WTC11 (cell line): Measurements from ENCODE around the gene ZRSR2. TPM values are rescaled to one million over a fixed set of nuclear protein-coding genes. Genes with fewer than 3 reads are reported as not detected.

Experiments
- ATAC-seq: fragments of 200-7000 bp; cut with Tn5 transposase; 2 replicates; pipeline ENCODE4 v1.10.0; 2021; ENCODE audit warnings: mild to moderate bottlenecking, moderate library complexity
- CTCF ChIA-PET: fragments of 300-600 bp; sonication (Branson Sonifier 250); formaldehyde crosslinking; loops from one replicate; lab custom pipeline; 2021; ENCODE audit warnings: antibody characterized with exemption; lab: Charles Lee
- POLR2A ChIA-PET: fragments of 350-600 bp; sonication (Branson Sonifier 250); formaldehyde crosslinking; loops from one replicate; lab custom pipeline; 2021; ENCODE audit warnings: antibody characterized with exemption; lab: Charles Lee
- DNase-seq: peaks from one replicate; pipeline ENCODE4 v3.0.0; 2021; ENCODE audit warnings: low spot score
- H3K27ac Mint-ChIP-seq: 2 replicates; pipeline ENCODE4 v1.8.0; 2021; ENCODE audit warnings: mixed read lengths
- H3K27me3 Mint-ChIP-seq: 2 replicates; pipeline ENCODE4 v1.8.0; 2021; ENCODE audit warnings: low read depth, mild to moderate bottlenecking, moderate library complexity, mixed read lengths
- H3K36me3 Mint-ChIP-seq: 2 replicates; pipeline ENCODE4 v1.8.0; 2021; ENCODE audit warnings: mixed read lengths
- H3K4me1 Mint-ChIP-seq: 2 replicates; pipeline ENCODE4 v1.8.0; 2022; ENCODE audit warnings: mixed read lengths
- H3K4me3 Mint-ChIP-seq: 2 replicates; pipeline ENCODE4 v1.8.0; 2021; ENCODE audit warnings: mild to moderate bottlenecking, moderate library complexity, mixed read lengths
- H3K9me3 Mint-ChIP-seq: 2 replicates; pipeline ENCODE4 v1.8.0; 2021; ENCODE audit warnings: mixed read lengths
- ARID4B ChIP-seq: sonication (generic); formaldehyde crosslinking; IDR thresholded peaks from 2 replicates; pipeline ENCODE4 v1.8.0; 2023; ENCODE audit warnings: missing genetic modification reagents, mild to moderate bottlenecking, borderline replicate concordance
- ATF1 ChIP-seq: sonication (generic); formaldehyde crosslinking; IDR thresholded peaks from 2 replicates; pipeline ENCODE4 v1.8.1; 2023; ENCODE audit warnings: mild to moderate bottlenecking, moderate library complexity, missing genetic modification reagents
- ATF3 ChIP-seq: sonication (generic); formaldehyde crosslinking; conservative IDR thresholded peaks from 2 replicates; pipeline ENCODE4 v1.8.1; 2022; ENCODE audit warnings: mild to moderate bottlenecking, missing genetic modification reagents
- CREB1 ChIP-seq: sonication (generic); formaldehyde crosslinking; IDR thresholded peaks from 2 replicates; pipeline ENCODE4 v1.8.0; 2023; ENCODE audit warnings: mild to moderate bottlenecking, missing genetic modification reagents
- ERG ChIP-seq: fragments of 250-450 bp; sonication (Bioruptor Pico); IDR thresholded peaks from 2 replicates; pipeline ENCODE4 v1.8.0; 2021; ENCODE audit warnings: mild to moderate bottlenecking
- FOXP4 ChIP-seq: sonication (generic); formaldehyde crosslinking; IDR thresholded peaks from 2 replicates; pipeline ENCODE4 v1.8.0; 2022; ENCODE audit warnings: mild to moderate bottlenecking, missing genetic modification reagents
- GABPB1 ChIP-seq: sonication (generic); formaldehyde crosslinking; IDR thresholded peaks from 2 replicates; pipeline ENCODE4 v1.8.1; 2023; ENCODE audit warnings: mild to moderate bottlenecking, missing genetic modification reagents
- GRHL2 ChIP-seq: fragments of 250-450 bp; sonication (Bioruptor Pico); IDR thresholded peaks from 2 replicates; pipeline ENCODE4 v1.8.0; 2022; ENCODE audit warnings: mild to moderate bottlenecking, moderate library complexity; ENCODE audit not compliant: insufficient replicate concordance, severe bottlenecking
- IRF2 ChIP-seq: sonication (generic); formaldehyde crosslinking; IDR thresholded peaks from 2 replicates; pipeline ENCODE4 v1.8.0; 2022; ENCODE audit warnings: low read depth, missing genetic modification reagents, borderline replicate concordance
- JAZF1 ChIP-seq: fragments of 250-450 bp; sonication (Bioruptor Pico); IDR thresholded peaks from 2 replicates; pipeline ENCODE4 v1.9.0; 2021; ENCODE audit warnings: moderate library complexity, mild to moderate bottlenecking, inconsistent platforms
- MXD4 ChIP-seq: fragments of 250-450 bp; sonication (Bioruptor Pico); IDR thresholded peaks from 2 replicates; pipeline ENCODE4 v1.8.0; 2021; ENCODE audit warnings: mild to moderate bottlenecking, moderate library complexity, borderline replicate concordance
- NFE2L1 ChIP-seq: sonication (generic); formaldehyde crosslinking; IDR thresholded peaks from 2 replicates; pipeline ENCODE4 v1.8.1; 2023; ENCODE audit warnings: missing genetic modification reagents
- NFYB ChIP-seq: sonication (generic); formaldehyde crosslinking; conservative IDR thresholded peaks from 2 replicates; pipeline ENCODE4 v1.8.0; 2022; ENCODE audit warnings: low read depth, missing genetic modification reagents
- PREB ChIP-seq: sonication (generic); formaldehyde crosslinking; IDR thresholded peaks from 2 replicates; pipeline ENCODE4 v1.8.1; 2022; ENCODE audit warnings: mild to moderate bottlenecking, missing genetic modification reagents, moderate library complexity, borderline replicate concordance
- PRRX2 ChIP-seq: fragments of 250-450 bp; sonication (Bioruptor Pico); IDR thresholded peaks from 2 replicates; pipeline ENCODE4 v1.8.0; 2021; ENCODE audit warnings: mild to moderate bottlenecking
- RELA ChIP-seq: sonication (generic); formaldehyde crosslinking; IDR thresholded peaks from 2 replicates; pipeline ENCODE4 v1.8.1; 2022; ENCODE audit warnings: missing genetic modification reagents, mild to moderate bottlenecking, borderline replicate concordance
- RORB ChIP-seq: fragments of 250-450 bp; sonication (Bioruptor Pico); IDR thresholded peaks from 2 replicates; pipeline ENCODE4 v1.9.0; 2021; ENCODE audit warnings: mild to moderate bottlenecking
- SMAD3 ChIP-seq: sonication (generic); formaldehyde crosslinking; IDR thresholded peaks from 2 replicates; pipeline ENCODE4 v1.8.0; 2022; ENCODE audit warnings: missing genetic modification reagents, mild to moderate bottlenecking, borderline replicate concordance
- TCF7 ChIP-seq: sonication (generic); formaldehyde crosslinking; IDR thresholded peaks from 2 replicates; pipeline ENCODE4 v1.8.0; 2022; ENCODE audit warnings: mild to moderate bottlenecking, low read depth, missing genetic modification reagents, moderate library complexity
- TEAD1 ChIP-seq: sonication (generic); formaldehyde crosslinking; IDR thresholded peaks from 2 replicates; pipeline ENCODE4 v1.8.0; 2022; ENCODE audit warnings: mild to moderate bottlenecking, missing genetic modification reagents
- USF2 ChIP-seq: sonication (generic); formaldehyde crosslinking; IDR thresholded peaks from 2 replicates; pipeline ENCODE4 v1.8.1; 2023; ENCODE audit warnings: mild to moderate bottlenecking, missing genetic modification reagents, moderate library complexity
- ZNF121 ChIP-seq: sonication (generic); formaldehyde crosslinking; IDR thresholded peaks from 2 replicates; pipeline ENCODE4 v1.8.0; 2023; ENCODE audit warnings: missing genetic modification reagents
- ZSCAN18 ChIP-seq: fragments of 250-450 bp; sonication (Bioruptor Pico); IDR thresholded peaks from 2 replicates; pipeline ENCODE4 v2.1.2; 2022; ENCODE audit warnings: mild to moderate bottlenecking, moderate library complexity
- total RNA-seq: library from RNA; stranded (reverse); gene quantifications from 3 replicates; pipeline ENCODE4 v1.2.3, GENCODE V29; 2021
- TF ChIP-seq, protein P1 (sequence below): sonication (generic); formaldehyde crosslinking; IDR thresholded peaks from 2 replicates; pipeline ENCODE4 v1.8.1; 2023; ENCODE audit warnings: mild to moderate bottlenecking, missing genetic modification reagents

Gene ZRSR2
- total RNA-seq, 1 experiment from 2014 or later, result 8.6 TPM

DNA sequence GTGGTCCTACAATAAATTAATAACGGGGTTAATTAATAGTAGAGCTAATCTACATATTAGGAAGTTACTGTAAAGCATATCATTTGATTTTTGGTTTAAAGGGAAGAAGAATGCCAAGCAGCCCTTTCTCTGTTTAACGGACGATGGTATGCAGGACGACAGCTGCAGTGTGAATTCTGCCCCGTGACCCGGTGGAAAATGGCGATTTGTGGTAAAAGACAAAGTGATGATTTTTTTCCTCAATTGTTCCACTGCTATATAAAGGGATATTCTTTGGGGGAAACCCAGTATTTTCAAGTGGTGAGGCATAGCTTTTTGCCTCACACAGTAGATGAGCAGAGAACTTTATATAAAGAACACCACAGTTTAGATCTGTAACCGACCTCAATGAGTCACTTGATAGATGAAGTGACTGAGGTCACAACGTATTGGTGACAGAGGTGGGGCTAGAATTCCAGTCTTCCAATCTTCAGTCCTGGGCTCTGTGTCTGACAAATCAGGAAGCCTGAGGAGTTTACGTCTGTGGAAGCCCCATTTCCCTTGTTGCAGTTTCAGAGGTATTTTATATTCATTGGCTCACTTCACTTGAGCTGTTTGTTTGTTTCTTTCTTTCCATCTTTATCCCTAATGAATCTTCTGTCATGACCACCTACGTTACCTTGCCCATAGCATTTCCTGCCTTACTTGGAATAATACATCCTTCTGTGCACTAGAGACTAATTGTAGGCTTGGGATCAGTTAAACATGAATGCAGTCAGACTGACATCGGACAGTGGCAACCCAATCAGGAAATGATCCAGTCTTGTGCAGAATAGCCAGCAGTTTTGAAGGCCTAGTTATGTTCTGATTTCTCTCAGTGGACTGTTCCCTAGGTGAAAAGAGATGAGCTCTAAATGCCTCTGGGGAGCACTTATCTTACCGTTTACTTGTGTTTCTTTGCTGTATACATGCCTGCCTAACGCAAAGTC, 30.1 kb downstream of the ZRSR2 start (continued):
- TF ChIP-seq ZSCAN18 (CRISPR knock-in tag), result no peak
- TF ChIP-seq NFYB, result no peak
- no peak for TF ChIP-seq ATF3 (CRISPR knock-in tag)
- TF ChIP-seq NFE2L1 (CRISPR knock-in tag), result no peak
- TF ChIP-seq ERG (CRISPR knock-in tag), result no peak
- TF ChIP-seq TCF7 (CRISPR knock-in tag), result no peak
- no peak for TF ChIP-seq GABPB1 (CRISPR knock-in tag)
- TF ChIP-seq ZNF121 (CRISPR knock-in tag), result no peak
- TF ChIP-seq, protein P1, sequence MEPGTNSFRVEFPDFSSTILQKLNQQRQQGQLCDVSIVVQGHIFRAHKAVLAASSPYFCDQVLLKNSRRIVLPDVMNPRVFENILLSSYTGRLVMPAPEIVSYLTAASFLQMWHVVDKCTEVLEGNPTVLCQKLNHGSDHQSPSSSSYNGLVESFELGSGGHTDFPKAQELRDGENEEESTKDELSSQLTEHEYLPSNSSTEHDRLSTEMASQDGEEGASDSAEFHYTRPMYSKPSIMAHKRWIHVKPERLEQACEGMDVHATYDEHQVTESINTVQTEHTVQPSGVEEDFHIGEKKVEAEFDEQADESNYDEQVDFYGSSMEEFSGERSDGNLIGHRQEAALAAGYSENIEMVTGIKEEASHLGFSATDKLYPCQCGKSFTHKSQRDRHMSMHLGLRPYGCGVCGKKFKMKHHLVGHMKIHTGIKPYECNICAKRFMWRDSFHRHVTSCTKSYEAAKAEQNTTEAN, result no peak
- TF ChIP-seq CREB1, result no peak

DNA sequence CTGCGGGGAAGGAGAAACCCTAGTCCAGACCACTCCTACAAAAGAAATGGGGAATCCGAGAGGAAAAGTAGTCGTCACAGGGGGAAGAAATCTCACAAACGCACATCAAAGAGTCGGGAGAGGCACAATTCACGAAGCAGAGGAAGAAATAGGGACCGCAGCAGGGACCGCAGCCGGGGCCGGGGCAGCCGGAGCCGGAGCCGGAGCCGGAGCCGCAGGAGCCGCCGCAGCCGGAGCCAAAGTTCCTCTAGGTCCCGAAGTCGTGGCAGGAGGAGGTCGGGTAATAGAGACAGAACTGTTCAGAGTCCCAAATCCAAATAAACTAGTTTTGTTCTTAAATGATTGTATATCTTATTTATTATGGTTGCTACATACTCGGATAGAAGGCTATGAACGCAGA, 32.6 kb downstream of the ZRSR2 start:
- H3K36me3 Mint-ChIP-seq, result peaks cover 29% of the 10 kb centered on the region
- H3K27me3 Mint-ChIP-seq, result no peaks in the 10 kb centered on the region
- DNase-seq (no peak), ATAC-seq (no peak)
- ChIA-PET POLR2A (no interaction called here), CTCF (no interaction called here)
- peak overlapping the region; percentile 61 for H3K27ac Mint-ChIP-seq
- no peaks in the 10 kb centered on the region for H3K9me3 Mint-ChIP-seq
- H3K4me3 Mint-ChIP-seq, result no peak overlapping the region
- peaks cover 8% of the 10 kb centered on the region for H3K4me1 Mint-ChIP-seq
- no peak for TF ChIP-seq SMAD3
- no peak for TF ChIP-seq PRRX2 (CRISPR knock-in tag)
- no peak for TF ChIP-seq GRHL2 (CRISPR knock-in tag)
- no peak for TF ChIP-seq PREB (CRISPR knock-in tag)
- no peak for TF ChIP-seq TEAD1 (CRISPR knock-in tag)
- no peak for TF ChIP-seq IRF2 (CRISPR knock-in tag)
- no peak for TF ChIP-seq RORB (CRISPR knock-in tag)
- no peak for TF ChIP-seq GABPB1 (CRISPR knock-in tag)
- no peak for TF ChIP-seq USF2
- no peak for TF ChIP-seq FOXP4 (CRISPR knock-in tag)
- TF ChIP-seq RELA (CRISPR knock-in tag), result no peak
- no peak for TF ChIP-seq JAZF1 (CRISPR knock-in tag)
- no peak for TF ChIP-seq ATF1
- no peak for TF ChIP-seq ARID4B (CRISPR knock-in tag)
- TF ChIP-seq MXD4, result no peak
